ENCODE results near the gene MAML1. TPM values are rescaled to one million over a fixed set of nuclear protein-coding genes. Genes with fewer than 3 reads are reported as not detected.

Gene MAML1
- total and polyA plus RNA-seq, 2 donors (not counting 1 experiment from before 2014, with no cell fraction given) = 12.0 to 50.6 TPM

- Histone ChIP-seq H3K27me3 (replicated peaks in 1 of 4; ENCODE audit: control extremely low read depth in 1 of 4, control insufficient read depth in 3 of 4, insufficient read depth in 4 of 4, low read length in 3 of 4) (no peaks in the 10 kb centered on the region), H4K20me1 (ENCODE audit: control insufficient read depth, insufficient read depth, low read length, poor library complexity, severe bottlenecking) (peaks cover 27% of the 10 kb centered on the region), H3K9ac (ENCODE audit: low read length) (peak within 1 kb of the TSS; percentile 96), H3K4me3 (ENCODE audit: control extremely low read depth in 1 of 5, extremely low read depth in 1 of 5, insufficient read depth in 1 of 5, low read depth in 2 of 5, low read length in 4 of 5) (peak within 1 kb of the TSS; percentile 65 to 95 (median 90)), H3K4me2 (replicated peaks; ENCODE audit: low read depth, low read length, poor library complexity, severe bottlenecking) (peak within 1 kb of the TSS; percentile 94), H3K4me1 (ENCODE audit: control insufficient read depth in 2 of 2, insufficient read depth in 2 of 2, low read length in 2 of 2) (peaks cover 16 to 32% of the 10 kb centered on the region in 2 donors), H3K36me3 (replicated peaks in 1 of 2; ENCODE audit: control extremely low read depth in 1 of 2, control insufficient read depth in 1 of 2, extremely low read depth in 1 of 2, insufficient read depth in 2 of 2, low read length in 1 of 2) (peaks cover 2 to 6% of the 10 kb centered on the region in 2 experiments), H2AFZ (ENCODE audit: insufficient read depth, low read depth, low read length, poor library complexity, severe bottlenecking) (peak within 1 kb of the TSS; percentile 97), H3K79me2 (ENCODE audit: control insufficient read depth, insufficient read depth, low read length) (peaks cover 53% of the 10 kb centered on the region), H3K9me3 (ENCODE audit: control extremely low read depth in 1 of 3, control insufficient read depth in 2 of 3, insufficient read depth in 1 of 3, low read length in 2 of 3) (peaks cover 0 to 5% (median 0%) of the 10 kb centered on the region in 3 donors), H3K27ac (ENCODE audit: low read length in 2 of 2) (peak within 1 kb of the TSS; percentile 92 to 98)
- TF ChIP-seq EZH2 (IDR thresholded peaks at IDR 0.05; ENCODE audit: borderline replicate concordance, insufficient read depth, low read depth, low read length, poor library complexity, severe bottlenecking) = no peak
- TF ChIP-seq CTCF (IDR thresholded peaks at IDR 0.05) = no peak
- ATAC-seq (ENCODE audit: low read depth) (no peak), DNase-seq (no peak)
- Mint-ChIP-seq H3K4me3 (peak within 1 kb of the TSS; percentile 99), H3K9me3 (ENCODE audit: insufficient read depth) (no peaks in the 10 kb centered on the region), H3K27ac (peak within 1 kb of the TSS; percentile 99), H3K27me3 (no peaks in the 10 kb centered on the region), H3K4me1 (peaks cover 36% of the 10 kb centered on the region)
- intact Hi-C loops (cut with micrococcal nuclease) = loop anchor here (1.0 to 10.0 kb wide), 10 partner anchors 21 to 1454 kb away; partner anchors contain the start of genes HNRNPH1, MAML1, RNF130 and TBC1D9B
- CTCF ChIA-PET = no interaction called here
- POLR2A ChIA-PET = no interaction called here
- under 1% methylated on average over 56 of the region's 58 CpGs for WGBS (ENCODE audit: insufficient coverage)
These were observed 33.5 kb upstream of the MAML1 start, which contains the start of gene CANX for GRCh38 chr5:179698935-179699615. Gene CANX (plus strand): TSS chr5:179698967. CDS start chr5:179705682, 6,715 bp downstream.

Data from B cell (primary cell).